ENCODE results near the gene IRF6. TPM values are rescaled to one million over a fixed set of nuclear protein-coding genes. Genes with fewer than 3 reads are reported as not detected.

The IRF6 gene
- total RNA-seq, 1 donor from 2014 or later: 0.05 TPM

DNA sequence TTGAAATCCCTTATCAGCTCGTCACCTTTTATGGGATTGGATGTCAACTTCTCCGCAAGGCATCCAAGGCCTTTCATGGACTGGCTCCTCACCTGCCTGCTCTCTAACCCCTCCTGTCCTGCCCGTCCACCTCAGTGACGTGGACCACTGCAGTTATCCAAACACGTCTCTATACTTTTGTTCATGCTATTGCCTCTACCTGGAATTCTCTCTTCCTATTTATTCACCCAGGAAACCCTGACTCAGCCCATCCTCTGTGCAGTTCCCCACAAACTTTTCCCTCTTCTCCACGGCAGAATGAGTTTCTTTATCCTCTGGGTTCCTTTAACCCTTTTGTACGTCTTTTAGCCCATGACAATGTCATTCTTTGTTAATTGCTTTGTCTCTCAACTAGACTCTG is 16.8 kb upstream of the IRF6 start:
- H3K9me3 Mint-ChIP-seq: peaks cover 3% of the 10 kb centered on the region
- H3K4me3 Mint-ChIP-seq: no peak overlapping the region
- H3K4me1 Mint-ChIP-seq: peaks cover 10% of the 10 kb centered on the region
- no peak for DNase-seq (ENCODE audit: low read depth, low spot score)
- H3K36me3 Mint-ChIP-seq (ENCODE audit: low read depth): no peaks in the 10 kb centered on the region
- TF ChIP-seq, protein P1, sequence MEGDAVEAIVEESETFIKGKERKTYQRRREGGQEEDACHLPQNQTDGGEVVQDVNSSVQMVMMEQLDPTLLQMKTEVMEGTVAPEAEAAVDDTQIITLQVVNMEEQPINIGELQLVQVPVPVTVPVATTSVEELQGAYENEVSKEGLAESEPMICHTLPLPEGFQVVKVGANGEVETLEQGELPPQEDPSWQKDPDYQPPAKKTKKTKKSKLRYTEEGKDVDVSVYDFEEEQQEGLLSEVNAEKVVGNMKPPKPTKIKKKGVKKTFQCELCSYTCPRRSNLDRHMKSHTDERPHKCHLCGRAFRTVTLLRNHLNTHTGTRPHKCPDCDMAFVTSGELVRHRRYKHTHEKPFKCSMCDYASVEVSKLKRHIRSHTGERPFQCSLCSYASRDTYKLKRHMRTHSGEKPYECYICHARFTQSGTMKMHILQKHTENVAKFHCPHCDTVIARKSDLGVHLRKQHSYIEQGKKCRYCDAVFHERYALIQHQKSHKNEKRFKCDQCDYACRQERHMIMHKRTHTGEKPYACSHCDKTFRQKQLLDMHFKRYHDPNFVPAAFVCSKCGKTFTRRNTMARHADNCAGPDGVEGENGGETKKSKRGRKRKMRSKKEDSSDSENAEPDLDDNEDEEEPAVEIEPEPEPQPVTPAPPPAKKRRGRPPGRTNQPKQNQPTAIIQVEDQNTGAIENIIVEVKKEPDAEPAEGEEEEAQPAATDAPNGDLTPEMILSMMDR (conservative IDR thresholded peaks at IDR 0.05): no peak
- no peak overlapping the region for H3K27ac Mint-ChIP-seq (ENCODE audit: unreplicated experiment)
- H3K27me3 Mint-ChIP-seq (ENCODE audit: low read depth): peaks cover 57% of the 10 kb centered on the region

DNA sequence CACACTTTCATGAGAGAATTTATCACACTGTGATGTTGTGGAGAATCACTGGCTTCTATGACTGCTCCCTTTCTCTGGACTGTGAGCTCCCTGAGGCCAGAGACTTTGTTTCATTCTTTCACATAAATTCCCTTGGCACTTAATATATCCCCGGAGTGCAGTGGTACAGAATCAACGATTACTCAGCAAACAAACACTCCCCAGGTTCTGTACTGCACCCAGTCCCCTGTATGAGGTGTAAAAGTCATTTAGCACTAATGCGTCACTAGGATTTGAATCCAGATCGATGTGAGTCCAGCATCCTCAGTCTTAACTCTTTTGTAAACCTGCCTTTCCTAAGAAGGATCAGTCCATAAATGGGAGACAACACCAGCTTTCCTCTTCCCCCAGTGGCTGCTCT is 15.0 kb upstream of the IRF6 start:
- H3K4me1 Mint-ChIP-seq: peaks cover 6% of the 10 kb centered on the region
- H3K36me3 Mint-ChIP-seq (ENCODE audit: low read depth): no peaks in the 10 kb centered on the region
- H3K27ac Mint-ChIP-seq (ENCODE audit: unreplicated experiment): no peak overlapping the region
- H3K4me3 Mint-ChIP-seq: no peak overlapping the region
- DNase-seq (ENCODE audit: low read depth, low spot score): no peak
- TF ChIP-seq, protein P1 (conservative IDR thresholded peaks at IDR 0.05): no peak
- H3K9me3 Mint-ChIP-seq: no peaks in the 10 kb centered on the region
- peaks cover 64% of the 10 kb centered on the region for H3K27me3 Mint-ChIP-seq (ENCODE audit: low read depth)

DNA sequence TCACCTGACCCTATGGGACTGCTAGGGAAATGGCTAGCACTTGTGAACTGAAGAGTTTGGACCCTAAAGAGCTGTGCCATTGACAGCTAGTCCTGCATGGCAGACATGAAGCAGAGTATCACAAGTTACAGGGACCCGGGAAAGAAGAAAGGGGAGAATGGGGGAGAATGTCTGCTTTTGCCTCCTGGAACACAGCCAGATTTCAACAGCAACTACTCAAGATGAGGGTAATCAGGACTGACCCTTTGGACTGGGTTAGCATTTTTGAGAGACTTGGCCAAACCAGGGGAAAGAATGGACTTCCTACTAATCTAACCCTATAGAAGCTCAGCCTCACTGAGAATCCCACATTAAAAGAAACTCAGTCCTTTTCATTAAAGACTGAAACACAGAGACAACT is 13.1 kb upstream of the IRF6 start:
- H3K27ac Mint-ChIP-seq (ENCODE audit: unreplicated experiment): no peak overlapping the region
- H3K4me3 Mint-ChIP-seq: no peak overlapping the region
- TF ChIP-seq, protein P1 (conservative IDR thresholded peaks at IDR 0.05): no peak

DNA sequence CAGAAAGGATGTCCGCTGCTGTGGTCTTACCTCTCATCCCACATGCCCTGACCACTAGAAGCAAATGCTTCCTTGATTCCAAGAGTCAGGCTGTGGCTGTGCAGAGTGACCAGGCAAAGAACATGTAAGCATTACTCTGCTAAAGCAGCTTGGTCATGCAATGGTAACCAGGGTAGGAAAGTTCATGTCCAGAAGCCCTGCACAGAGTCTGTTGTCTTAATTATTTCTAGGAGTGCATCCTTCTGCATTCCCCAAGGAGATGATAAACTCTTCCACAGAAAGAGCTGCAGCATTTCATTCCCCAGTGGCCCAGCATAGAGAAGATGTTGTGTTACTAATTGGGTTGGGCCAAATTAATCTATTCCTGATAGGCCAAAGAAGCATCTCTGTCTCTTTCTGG is 11.7 kb upstream of the IRF6 start:
- no peak overlapping the region for H3K4me3 Mint-ChIP-seq
- TF ChIP-seq, protein P1 (conservative IDR thresholded peaks at IDR 0.05): no peak
- H3K27me3 Mint-ChIP-seq (ENCODE audit: low read depth): peaks cover 69% of the 10 kb centered on the region
- H3K4me1 Mint-ChIP-seq: peaks cover under 1% of the 10 kb centered on the region
- DNase-seq (ENCODE audit: low read depth, low spot score): no peak
- no peak overlapping the region for H3K27ac Mint-ChIP-seq (ENCODE audit: unreplicated experiment)
- H3K9me3 Mint-ChIP-seq: no peaks in the 10 kb centered on the region
- H3K36me3 Mint-ChIP-seq (ENCODE audit: low read depth): no peaks in the 10 kb centered on the region

More for the DNA sequence above, 13.1 kb upstream of the IRF6 start:
- Mint-ChIP-seq H3K27me3 (ENCODE audit: low read depth) (peaks cover 64% of the 10 kb centered on the region), H3K4me1 (peaks cover 6% of the 10 kb centered on the region), H3K9me3 (no peaks in the 10 kb centered on the region), H3K36me3 (ENCODE audit: low read depth) (no peaks in the 10 kb centered on the region)
- DNase-seq (ENCODE audit: low read depth, low spot score): no peak

DNA sequence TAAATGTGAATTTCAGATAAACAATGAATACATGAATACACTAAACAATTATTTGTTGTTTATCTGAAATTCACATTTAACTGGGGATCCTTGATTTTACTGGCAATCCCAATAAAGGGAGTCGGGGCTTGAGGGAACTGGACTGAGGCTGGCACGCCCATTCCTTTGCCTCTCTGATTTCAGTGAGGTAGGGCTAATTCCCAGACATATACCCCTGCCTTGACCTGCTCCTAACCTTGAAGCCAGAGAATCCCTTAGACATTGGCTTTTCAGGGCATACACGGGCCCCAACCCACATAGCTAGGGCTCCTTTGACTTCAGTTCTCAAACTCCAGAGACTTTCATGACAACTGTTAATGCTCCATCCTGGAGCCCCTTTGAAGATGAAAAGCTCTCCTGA is 11.0 kb upstream of the IRF6 start:
- DNase-seq (ENCODE audit: low read depth, low spot score): no peak
- no peaks in the 10 kb centered on the region for H3K36me3 Mint-ChIP-seq (ENCODE audit: low read depth)
- no peaks in the 10 kb centered on the region for H3K9me3 Mint-ChIP-seq
- no peak overlapping the region for H3K27ac Mint-ChIP-seq (ENCODE audit: unreplicated experiment)
- H3K4me1 Mint-ChIP-seq: no peaks in the 10 kb centered on the region
- H3K4me3 Mint-ChIP-seq: no peak overlapping the region
- TF ChIP-seq, protein P1 (conservative IDR thresholded peaks at IDR 0.05): no peak
- peaks cover 72% of the 10 kb centered on the region for H3K27me3 Mint-ChIP-seq (ENCODE audit: low read depth)

DNA sequence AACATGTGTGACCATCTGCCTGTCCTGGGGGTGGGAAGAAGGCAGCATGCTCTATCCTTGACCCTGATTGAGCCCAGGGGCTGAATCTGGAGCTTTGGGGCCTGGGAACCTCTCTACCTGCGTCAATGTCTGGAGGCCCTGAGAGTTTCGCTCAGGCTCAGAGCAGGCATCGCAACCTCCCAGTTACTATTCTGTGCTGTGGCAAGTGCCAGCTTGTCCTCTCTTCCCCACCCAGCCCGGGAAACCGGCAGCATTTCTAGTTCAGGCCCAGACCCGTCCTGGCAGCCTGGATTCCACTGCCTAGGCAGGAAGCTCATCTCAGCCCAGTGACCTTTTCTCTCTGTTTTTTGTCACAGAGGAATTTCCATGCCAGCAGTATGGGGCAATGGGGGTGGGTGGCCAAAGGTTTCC is 10.0 kb upstream of the IRF6 start:
- TF ChIP-seq, protein P1 (conservative IDR thresholded peaks at IDR 0.05): no peak
- Mint-ChIP-seq H3K27ac (ENCODE audit: unreplicated experiment) (no peak overlapping the region), H3K9me3 (no peaks in the 10 kb centered on the region), H3K4me1 (no peaks in the 10 kb centered on the region), H3K27me3 (ENCODE audit: low read depth) (peaks cover 71% of the 10 kb centered on the region), H3K4me3 (no peak overlapping the region), H3K36me3 (ENCODE audit: low read depth) (no peaks in the 10 kb centered on the region)
- no peak for DNase-seq (ENCODE audit: low read depth, low spot score)
